RPMI8226 (cell line): ENCODE data around the gene EIF3I.
"Not testable (repeated sequence)": the region's sequence is repeated elsewhere in the genome, so short reads cannot be mapped to it uniquely, and the experiment has no call there.

Experiments
- DNase-seq: peaks from one replicate; pipeline ENCODE4 v3.0.0-alpha.2; 2015

The EIF3I gene

DNA sequence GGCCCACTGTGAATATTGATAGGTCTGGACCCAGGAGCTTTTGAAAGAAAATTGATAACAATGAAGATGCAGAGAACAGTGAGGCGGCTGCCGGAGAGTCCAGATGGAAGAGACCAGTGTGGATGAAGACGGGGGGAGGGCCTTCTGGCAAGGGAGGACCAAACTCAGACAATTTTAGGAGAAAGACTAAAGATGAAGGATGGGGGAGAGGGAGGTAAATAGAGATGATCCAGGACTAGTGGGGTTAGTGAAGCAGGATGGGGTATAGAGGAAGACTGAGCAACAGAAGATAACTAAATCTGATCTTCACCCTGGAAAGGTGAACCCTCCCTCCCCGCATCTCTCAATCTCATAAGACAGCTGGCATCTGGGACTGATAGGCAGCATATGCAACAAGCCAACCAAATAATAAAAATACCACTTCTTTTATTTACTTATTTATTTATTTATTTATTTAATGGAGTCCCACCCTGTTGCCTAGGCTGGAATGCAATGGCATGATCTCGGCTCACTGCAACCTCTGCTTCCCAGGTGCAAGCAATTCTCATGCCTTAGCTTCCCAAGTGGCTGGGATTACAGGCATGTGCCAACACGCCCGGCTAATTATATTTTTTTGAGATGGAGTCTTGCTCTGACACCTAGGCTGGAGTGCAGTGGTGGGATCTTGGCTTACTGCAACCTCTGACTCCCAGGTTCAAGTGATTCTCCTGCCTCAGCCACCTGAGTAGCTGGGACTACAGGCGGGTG lies 10.5 kb downstream of the EIF3I start:
- no peak for DNase-seq

DNA sequence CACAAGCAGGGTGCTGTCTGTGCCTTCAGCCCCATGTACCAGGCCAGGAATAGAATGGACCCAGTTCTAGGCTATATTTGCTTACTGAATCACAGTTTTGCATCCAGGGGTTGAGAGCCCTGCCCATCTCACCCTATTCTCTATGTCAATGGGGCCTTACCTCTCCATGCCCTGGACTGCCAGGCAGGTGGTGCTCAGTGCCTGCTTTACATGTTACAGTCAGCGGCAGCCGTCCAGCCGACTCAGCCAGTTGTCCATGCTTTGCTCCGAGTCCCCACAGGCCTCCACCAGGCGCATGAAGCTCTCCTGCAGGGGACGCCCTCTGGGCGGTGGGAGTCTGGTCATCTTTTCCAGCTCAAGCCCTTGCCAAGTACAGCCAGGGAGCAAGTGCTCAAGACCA lies 12.6 kb downstream of the EIF3I start:
- no peak for DNase-seq

DNA sequence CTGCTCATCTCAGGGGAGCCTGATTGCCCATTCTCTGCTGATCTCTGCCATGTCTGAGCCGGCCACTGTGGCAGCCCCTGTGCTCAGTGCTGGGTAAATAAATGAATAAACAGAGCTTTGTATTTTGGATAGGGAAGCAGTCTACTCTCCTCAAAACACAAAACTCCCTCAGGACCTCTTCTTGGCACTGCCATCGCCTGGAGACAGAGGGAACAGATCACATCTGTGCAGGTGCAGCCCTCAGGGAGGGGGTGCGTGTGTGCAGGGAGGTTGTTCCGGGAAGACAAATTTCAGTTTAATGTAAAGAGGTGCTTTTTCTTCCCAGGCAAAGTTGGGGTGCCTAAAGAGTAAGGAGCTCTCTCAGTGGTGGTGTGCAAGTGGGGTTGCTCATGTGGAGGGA lies 17.1 kb downstream of the EIF3I start:
- DNase-seq, result peak; percentile 41

- no peak for DNase-seq
Observed at GRCh38 chr1:32239790-32240139, 17.6 kb downstream of the EIF3I start.

DNA sequence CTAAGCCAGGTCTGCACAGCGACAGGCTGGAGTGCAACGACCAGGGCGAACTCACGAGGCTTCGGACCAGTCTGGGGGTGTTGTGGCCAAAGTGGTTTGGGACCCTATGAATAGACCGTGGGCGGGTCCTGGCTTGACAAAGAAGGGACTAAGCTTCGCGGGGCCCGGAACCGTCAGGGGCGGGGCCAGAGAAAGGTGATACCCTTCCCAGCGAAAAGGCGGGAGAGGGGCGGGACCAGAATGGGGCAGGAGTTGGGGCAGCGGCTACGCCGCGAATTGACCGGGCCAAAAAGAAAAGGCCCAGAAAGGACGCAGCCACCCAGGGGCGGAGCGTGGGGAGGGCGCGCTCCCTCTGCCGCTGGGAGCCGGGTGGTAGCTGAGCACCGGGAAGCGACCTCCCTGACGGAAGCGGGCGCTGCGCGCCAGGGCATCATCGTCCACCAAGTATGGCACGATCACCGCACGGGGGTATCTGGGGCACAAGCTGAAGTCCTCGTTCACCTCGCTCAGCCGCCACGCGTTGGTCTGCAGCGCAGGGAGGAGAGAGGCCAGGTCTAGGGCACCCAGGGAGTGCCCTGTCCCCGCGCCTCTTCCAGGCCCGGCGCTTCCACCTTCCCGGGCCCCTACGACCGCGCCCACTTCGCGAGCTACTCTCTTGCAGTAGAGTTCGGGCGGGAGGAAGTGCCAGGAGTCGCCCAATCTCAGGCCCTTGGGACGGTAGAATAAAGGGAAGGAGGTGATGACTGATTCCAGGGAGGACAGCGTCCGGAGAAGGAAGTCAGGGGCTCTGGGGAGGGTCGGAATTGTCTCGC lies 18.1 kb downstream of the EIF3I start:
- DNase-seq, result peak; percentile 77

DNA sequence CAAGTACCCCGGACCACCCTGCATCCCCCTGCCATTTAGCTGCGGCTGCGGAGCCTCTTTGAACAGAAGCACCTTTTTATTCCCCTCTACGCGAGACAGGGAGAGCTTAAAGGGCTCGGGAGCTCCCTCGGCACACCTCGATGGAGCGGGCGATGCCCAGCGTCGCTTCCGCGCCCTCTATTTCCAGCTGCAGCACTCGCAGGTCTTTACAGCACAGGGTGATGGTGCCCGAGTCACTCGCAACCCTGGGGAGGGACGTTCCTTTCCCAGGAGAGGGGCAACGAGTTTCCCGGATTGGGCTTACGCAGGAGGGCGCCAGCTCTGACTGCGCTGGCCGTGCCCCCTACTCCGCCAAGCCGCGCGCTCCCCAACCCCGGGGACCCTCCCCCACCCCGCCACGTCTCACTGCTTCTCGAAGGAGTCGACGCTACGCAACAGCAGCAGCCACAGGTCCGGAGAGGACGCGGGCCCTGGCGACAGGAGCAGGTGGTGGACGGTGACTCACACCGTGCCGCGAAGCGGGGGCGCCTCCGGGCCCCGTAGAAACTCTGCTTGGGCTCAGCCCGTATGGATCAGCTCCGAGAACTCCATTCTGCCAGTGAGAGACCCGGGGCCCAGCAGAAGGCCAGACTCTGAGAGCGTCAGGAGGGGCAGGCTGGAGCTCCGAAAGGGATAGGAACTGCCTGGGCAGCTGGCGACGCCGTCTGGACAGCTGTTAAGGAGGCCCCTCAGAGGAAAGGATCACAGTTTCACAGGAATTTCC lies 19.0 kb downstream of the EIF3I start:
- peak; percentile 74 for DNase-seq

DNA sequence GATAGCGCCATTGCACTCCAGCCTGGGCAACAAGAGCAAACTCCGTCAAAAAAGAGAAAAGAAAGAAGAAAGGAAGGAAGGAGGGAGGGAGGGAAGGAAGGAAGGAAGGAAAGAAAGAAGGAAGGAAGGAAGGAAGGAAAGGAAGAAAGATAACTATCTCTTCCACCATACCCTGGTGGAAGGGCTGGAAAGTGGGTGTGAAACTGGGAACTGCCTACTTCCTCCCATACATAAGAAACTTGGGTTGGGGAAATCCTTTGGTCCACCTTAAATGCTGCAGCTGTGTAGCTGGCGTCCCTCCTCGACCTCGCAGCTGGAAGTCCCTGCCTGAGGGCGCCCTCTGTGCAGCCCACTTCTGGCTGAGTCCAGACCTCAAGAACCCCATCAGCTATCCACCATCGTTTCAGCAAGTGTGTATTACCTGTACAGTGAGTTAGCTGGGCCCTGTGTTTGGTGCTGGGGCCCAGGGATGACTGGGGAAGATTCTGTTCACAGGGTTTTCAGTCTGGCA lies 20.2 kb downstream of the EIF3I start:
- peak; percentile 76 for DNase-seq

GRCh38 chr1:32246888-32247273 lies 24.7 kb downstream of the EIF3I start, which contains the start of gene FAM167B:
Gene FAM167B, plus strand, starts transcription at chr1:32247222. Its CDS starts 200 bp downstream, at chr1:32247422.
- DNase-seq, result no peak

- DNase-seq, result no peak
Observed at GRCh38 chr1:32247452-32247851, 25.2 kb downstream of the EIF3I start.

DNA sequence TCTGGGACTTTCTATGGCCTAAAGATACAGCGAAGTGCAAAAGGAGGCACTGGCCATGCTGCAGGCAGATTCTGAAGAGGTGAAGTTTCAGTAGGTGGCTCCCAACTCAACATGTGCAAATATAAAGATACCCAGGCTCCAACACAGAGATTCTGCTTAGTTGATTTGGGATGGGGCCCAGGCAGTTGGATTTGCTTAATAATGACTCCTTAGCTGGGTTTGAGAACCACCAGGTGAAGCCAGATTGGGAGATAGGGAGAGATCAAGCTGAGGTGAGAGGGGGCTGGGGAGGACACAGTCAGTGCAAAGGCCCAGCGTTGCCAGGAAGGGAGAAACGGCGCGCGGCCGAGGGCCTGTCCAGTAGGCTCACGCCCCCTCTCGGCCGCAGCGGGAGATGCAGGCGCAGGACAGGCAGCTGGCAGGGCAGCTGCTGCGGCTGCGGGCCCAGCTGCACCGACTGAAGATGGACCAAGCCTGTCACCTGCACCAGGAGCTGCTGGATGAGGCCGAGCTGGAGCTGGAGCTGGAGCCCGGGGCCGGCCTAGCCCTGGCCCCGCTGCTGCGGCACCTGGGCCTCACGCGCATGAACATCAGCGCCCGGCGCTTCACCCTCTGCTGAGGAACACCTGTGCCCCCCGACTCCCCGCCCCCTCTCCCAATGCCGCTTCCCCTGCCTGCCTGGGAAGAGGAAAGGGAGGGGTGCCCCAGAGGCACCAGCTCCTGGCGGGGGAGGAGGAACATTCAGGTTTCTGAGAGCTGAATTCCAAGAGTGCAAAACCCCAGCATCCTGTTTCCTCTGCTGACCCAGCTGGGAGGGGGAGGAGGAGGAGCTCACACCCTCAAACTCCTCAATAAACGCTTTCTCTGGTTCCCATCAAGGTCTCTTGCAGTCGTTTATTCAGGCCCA lies 26.0 kb downstream of the EIF3I start:
- peak; percentile 97 for DNase-seq

- peak; percentile 95 for DNase-seq
Observed at GRCh38 chr1:32249831-32250525, 27.8 kb downstream of the EIF3I start.

DNA sequence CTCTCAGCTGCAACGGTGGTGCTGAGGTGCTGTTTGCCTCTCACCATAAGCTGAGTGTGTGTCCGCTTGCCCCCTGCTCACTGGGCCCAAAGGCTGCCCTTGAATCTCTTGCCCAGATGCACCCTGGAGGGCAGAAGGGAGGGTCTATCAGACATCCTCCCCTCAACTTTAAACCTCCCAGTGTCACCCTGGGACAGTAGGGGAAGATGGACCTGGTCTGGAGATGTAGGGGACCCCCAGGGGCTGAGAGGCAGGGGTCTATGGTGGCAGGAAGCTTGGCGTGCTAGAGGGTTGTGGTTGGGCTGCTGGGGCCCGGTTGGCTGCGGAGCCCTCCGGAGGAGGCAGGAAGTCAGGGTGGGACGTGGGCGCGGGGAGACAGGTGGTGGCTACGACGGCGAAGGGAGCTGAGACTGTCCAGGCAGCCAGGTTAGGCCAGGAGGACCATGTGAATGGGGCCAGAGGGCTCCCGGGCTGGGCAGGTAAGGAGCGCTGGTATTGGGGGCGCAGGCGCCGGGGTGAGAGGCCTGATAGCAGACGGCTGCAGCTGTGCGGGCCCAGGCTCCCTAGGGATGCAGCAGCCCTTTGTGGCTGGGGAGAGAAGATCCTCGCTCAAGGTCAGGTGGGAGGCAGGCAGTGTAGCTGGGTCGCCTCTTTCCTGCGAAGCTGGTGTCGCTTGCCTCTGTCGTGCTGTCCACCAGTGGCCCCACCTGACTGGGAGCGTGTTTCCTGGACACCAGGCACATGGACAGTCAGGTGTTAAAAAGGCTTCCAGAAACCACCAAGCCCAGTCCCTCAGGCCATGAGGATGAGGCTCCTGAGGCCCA lies 28.9 kb downstream of the EIF3I start, which contains the start of gene LCK:
LCK (plus strand) TSS at position 373 of the 824 bp plus-strand sequence. CDS start 23,065 bp downstream, outside the sequence.
- DNase-seq, result no peak

GRCh38 chr1:32255072-32256071 lies 33.2 kb downstream of the EIF3I start:
- no peak for DNase-seq

DNA sequence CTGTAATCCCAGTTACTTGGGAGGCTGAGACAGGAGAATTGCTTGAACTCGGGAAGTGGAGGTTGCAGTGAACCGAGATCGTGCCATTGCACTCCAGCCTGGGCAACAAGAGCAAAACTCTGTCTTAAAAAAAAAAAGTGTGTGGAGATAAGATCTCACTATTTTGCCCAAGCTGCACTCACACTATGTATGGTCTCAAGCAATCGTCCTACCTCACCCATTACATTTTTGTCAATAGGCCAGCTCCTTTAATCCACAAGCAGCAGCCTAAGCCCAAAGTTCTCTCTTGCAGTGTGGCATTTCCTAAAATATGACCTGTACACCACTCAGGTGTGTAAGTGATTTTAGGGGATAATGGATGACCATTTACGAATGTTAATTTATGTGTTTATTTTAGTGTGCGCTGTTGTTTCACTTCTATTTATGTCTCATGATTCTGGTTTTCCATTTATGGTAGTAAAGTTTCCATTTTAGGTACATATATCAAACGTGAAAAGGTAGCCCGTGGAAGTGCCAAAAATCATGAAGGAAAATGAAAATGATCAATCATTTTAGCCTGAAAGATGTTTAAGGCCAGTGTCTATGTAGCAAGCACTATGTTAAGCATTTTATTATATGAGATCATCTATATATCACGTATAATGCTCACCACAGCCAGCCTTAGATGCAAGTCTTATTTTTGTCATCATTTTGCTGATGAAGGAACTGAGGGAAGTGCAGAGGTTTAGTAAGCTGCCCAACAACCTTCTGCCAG lies 34.4 kb downstream of the EIF3I start:
- no peak for DNase-seq

GRCh38 chr1:32257227-32257508 lies 35.0 kb downstream of the EIF3I start:
- no peak for DNase-seq

DNA sequence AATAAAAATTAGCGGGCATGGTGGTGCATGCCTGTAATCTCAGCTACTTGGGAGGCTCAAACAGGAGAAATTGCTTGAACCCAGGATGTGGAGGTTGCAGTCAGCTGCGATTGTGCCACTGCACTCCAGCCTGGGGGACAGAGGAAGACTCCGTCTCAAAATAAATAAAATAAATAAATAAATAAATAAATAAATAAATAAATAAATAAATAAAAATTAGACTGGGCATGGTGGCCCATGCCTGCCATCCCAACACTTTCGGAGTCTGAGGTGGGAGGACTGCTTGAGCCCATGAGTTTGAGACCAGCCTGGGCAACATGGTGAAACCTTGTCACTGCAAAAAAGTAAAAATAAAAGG lies 41.0 kb downstream of the EIF3I start:
- not testable (repeated sequence) for DNase-seq

GRCh38 chr1:32263744-32264143 lies 41.5 kb downstream of the EIF3I start:
- DNase-seq, result no peak

GRCh38 chr1:32265846-32266245 lies 43.6 kb downstream of the EIF3I start:
- no peak for DNase-seq
